ENCODE measurements around the gene PHIP. TPM values are rescaled to one million over a fixed set of nuclear protein-coding genes. Genes with fewer than 3 reads are reported as not detected.

Gene PHIP
- total and polyA plus RNA-seq, 2 of the 8 experiments (the other 6 are each of a cell fraction or from before 2014, with no cell fraction given), result 7.3 to 56.2 TPM

DNA sequence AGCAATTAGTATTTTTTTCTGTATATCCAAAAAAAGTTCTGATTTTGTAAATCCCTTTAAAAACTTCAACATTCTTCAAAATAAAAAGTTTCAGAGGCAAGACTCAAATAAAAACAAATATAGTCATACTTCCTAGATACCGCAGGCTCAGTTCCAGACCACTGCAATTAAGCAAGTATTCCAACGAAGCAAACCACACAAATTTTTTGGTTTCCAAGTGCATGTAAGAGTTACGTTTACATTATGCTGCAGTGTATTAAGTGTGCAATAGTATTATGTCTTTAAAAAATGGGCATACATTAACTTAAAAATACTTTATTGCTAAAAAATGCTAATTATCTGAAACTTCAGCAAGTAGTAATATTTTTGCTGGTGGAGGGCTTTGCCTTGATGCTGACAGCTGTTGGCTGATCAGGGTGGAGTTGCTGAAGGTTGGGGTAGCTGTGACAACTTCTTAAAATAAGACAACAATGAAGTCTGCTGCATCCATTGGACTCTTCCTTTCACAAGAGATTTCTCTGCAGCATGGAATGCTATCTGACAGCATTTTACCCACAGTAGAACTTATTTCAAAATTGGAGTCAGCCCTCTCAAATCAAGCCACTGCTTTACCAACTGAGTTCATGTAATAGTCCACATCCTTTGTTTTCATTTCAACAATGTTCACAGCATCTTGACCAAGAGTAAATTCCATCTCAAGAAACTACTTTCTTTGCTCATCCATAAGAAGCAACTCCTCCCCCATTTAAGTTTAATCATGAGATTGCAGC, 46.0 kb downstream of the PHIP start (continued):
- TF ChIP-seq SAP30 (IDR thresholded peaks at IDR 0.05; ENCODE audit: insufficient read depth, insufficient replicate concordance, low read length) (no peak), JUN (IDR thresholded peaks at IDR 0.05; ENCODE audit: low read depth, low read length) (no peak), RBBP5 (IDR thresholded peaks at IDR 0.05; ENCODE audit: borderline replicate concordance, low read depth, low read length) (no peak), ZNF274 (IDR thresholded peaks at IDR 0.05; ENCODE audit: borderline replicate concordance, extremely low read depth, low read length) (no peak), MAFK (IDR thresholded peaks at IDR 0.05; ENCODE audit: low read depth, low read length) (no peak)
- TF ChIP-seq, protein P1, sequence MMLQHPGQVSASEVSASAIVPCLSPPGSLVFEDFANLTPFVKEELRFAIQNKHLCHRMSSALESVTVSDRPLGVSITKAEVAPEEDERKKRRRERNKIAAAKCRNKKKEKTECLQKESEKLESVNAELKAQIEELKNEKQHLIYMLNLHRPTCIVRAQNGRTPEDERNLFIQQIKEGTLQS (IDR thresholded peaks at IDR 0.05; ENCODE audit: insufficient read depth, low read depth, low read length), result no peak

All from H1 (cell line).